Measurements from ENCODE around the gene PEPD. TPM values are rescaled to one million over a fixed set of nuclear protein-coding genes. Genes with fewer than 3 reads are reported as not detected.

Gene PEPD
- total and polyA plus RNA-seq, 2 donors (not counting 3 experiments of a cell fraction or from before 2014, with no cell fraction given): 73.7 to 126 TPM

GRCh38 chr19:33527125-33527524 is 5.5 kb upstream of the PEPD start:
- no peaks in the 10 kb centered on the region for H4K20me1 ChIP-seq (replicated peaks; ENCODE audit: control insufficient read depth, extremely low read depth, insufficient read depth, low read length)
- H3K79me2 ChIP-seq (ENCODE audit: control insufficient read depth, insufficient read depth, low read length): no peaks in the 10 kb centered on the region
- dilution Hi-C loops (cut with MboI; ENCODE audit: extremely low pct_ligation_motif_present, low sequenced_read_pairs) (no loop called here), intact Hi-C loops (cut with micrococcal nuclease) (no loop called here)
- peaks cover under 1% of the 10 kb centered on the region for H3K4me1 ChIP-seq (ENCODE audit: control insufficient read depth, extremely low read depth, insufficient read depth, low read length)
- no peak for DNase-seq (ENCODE audit: low read depth, low spot score)
- no peak for FAIRE-seq
- no peak overlapping the region for H3K4me2 ChIP-seq (ENCODE audit: insufficient read depth, low read length)
- H3K9me3 ChIP-seq (replicated peaks; ENCODE audit: control insufficient read depth, insufficient read depth, low read length): no peaks in the 10 kb centered on the region
- H3K4me3 ChIP-seq (replicated peaks in 1 of 3; ENCODE audit: insufficient read depth in 1 of 3, low read depth in 1 of 3, low read length in 3 of 3): no peak overlapping the region
- no peak overlapping the region for H2AFZ ChIP-seq (ENCODE audit: low read depth, low read length)
- H3K27ac ChIP-seq (ENCODE audit: insufficient read depth, low read depth, low read length): no peak overlapping the region
- BruUV-seq (replicated peaks): no TSS peak
- H3K9me1 ChIP-seq (replicated peaks; ENCODE audit: control insufficient read depth, extremely low read depth, insufficient read depth, low read length): no peaks in the 10 kb centered on the region
- TF ChIP-seq MAX (IDR thresholded peaks at IDR 0.05; ENCODE audit: insufficient read depth, insufficient read length): no peak
- TF ChIP-seq FOS (IDR thresholded peaks at IDR 0.05; ENCODE audit: borderline replicate concordance, insufficient read depth, low read length): no peak
- ChIA-PET CTCF (no interaction called here), POLR2A (no interaction called here)
- H3K27me3 ChIP-seq (ENCODE audit: control insufficient read depth in 2 of 2, insufficient read depth in 2 of 2, low read length in 2 of 2): no peaks in the 10 kb centered on the region
- no peaks in the 10 kb centered on the region for H3K36me3 ChIP-seq (ENCODE audit: control insufficient read depth in 2 of 2, extremely low read depth in 1 of 2, insufficient read depth in 2 of 2, low read length in 2 of 2)
- H3K9ac ChIP-seq (replicated peaks; ENCODE audit: extremely low read depth, insufficient read depth, low read length): no peak overlapping the region

GRCh38 chr19:33524024-33524664 is 2.6 kb upstream of the PEPD start:
- DNase-seq (ENCODE audit: low read depth, low spot score) (no peak), FAIRE-seq (no peak)
- Histone ChIP-seq H3K9ac (replicated peaks; ENCODE audit: extremely low read depth, insufficient read depth, low read length) (no peak overlapping the region), H2AFZ (ENCODE audit: low read depth, low read length) (no peak overlapping the region), H3K9me1 (replicated peaks; ENCODE audit: control insufficient read depth, extremely low read depth, insufficient read depth, low read length) (no peaks in the 10 kb centered on the region), H3K27ac (ENCODE audit: insufficient read depth, low read depth, low read length) (no peak overlapping the region), H3K9me3 (replicated peaks; ENCODE audit: control insufficient read depth, insufficient read depth, low read length) (no peaks in the 10 kb centered on the region), H3K79me2 (ENCODE audit: control insufficient read depth, insufficient read depth, low read length) (peaks cover 6% of the 10 kb centered on the region), H3K36me3 (ENCODE audit: control insufficient read depth in 2 of 2, extremely low read depth in 1 of 2, insufficient read depth in 2 of 2, low read length in 2 of 2) (no peaks in the 10 kb centered on the region), H3K4me3 (replicated peaks in 1 of 3; ENCODE audit: insufficient read depth in 1 of 3, low read depth in 1 of 3, low read length in 3 of 3) (no peak overlapping the region), H4K20me1 (replicated peaks; ENCODE audit: control insufficient read depth, extremely low read depth, insufficient read depth, low read length) (no peaks in the 10 kb centered on the region), H3K4me1 (ENCODE audit: control insufficient read depth, extremely low read depth, insufficient read depth, low read length) (peaks cover 9% of the 10 kb centered on the region), H3K27me3 (ENCODE audit: control insufficient read depth in 2 of 2, insufficient read depth in 2 of 2, low read length in 2 of 2) (no peaks in the 10 kb centered on the region), H3K4me2 (ENCODE audit: insufficient read depth, low read length) (no peak overlapping the region)
- BruUV-seq (replicated peaks): no TSS peak
- dilution Hi-C loops (cut with MboI; ENCODE audit: extremely low pct_ligation_motif_present, low sequenced_read_pairs) (no loop called here), intact Hi-C loops (cut with micrococcal nuclease) (no loop called here)
- CTCF ChIA-PET: interaction anchor here (5.6 kb wide), 1 partner anchor 93 kb away, joined by 39 read pairs; no protein-coding TSS in a partner anchor
- POLR2A ChIA-PET: no interaction called here
- no peak for TF ChIP-seq POLR2A (IDR thresholded peaks at IDR 0.05; ENCODE audit: low read depth, low read length)
- no peak for TF ChIP-seq MAX (IDR thresholded peaks at IDR 0.05; ENCODE audit: insufficient read depth, insufficient read length)
- no peak for TF ChIP-seq POLR2AphosphoS5 (IDR thresholded peaks at IDR 0.05; ENCODE audit: insufficient read depth, low read depth, low read length)
- no peak for TF ChIP-seq GATA2 (IDR thresholded peaks at IDR 0.05; ENCODE audit: insufficient read depth, insufficient read length, low read depth, low read length)
- TF ChIP-seq MYC (IDR thresholded peaks at IDR 0.05; ENCODE audit: low read depth, low read length): no peak
- TF ChIP-seq FOS (IDR thresholded peaks at IDR 0.05; ENCODE audit: borderline replicate concordance, insufficient read depth, low read length): no peak
